Measurements from ENCODE around the gene VGF.
"Not testable (repeated sequence)": the region's sequence is repeated elsewhere in the genome, so short reads cannot be mapped to it uniquely, and the experiment has no call there.

The VGF gene

GRCh38 chr7:101114492-101114891 lies 50.9 kb downstream of the VGF start:
- no peak for DNase-seq

- DNase-seq = no peak
These were observed 51.5 kb downstream of the VGF start for GRCh38 chr7:101113836-101114235.

- DNase-seq = not testable (repeated sequence)
These were observed 52.2 kb downstream of the VGF start for GRCh38 chr7:101113140-101113539.
